Naive thymus-derived CD8-positive, alpha-beta T cell (primary cell): ENCODE results near the gene CCDC137. TPM values are rescaled to one million over a fixed set of nuclear protein-coding genes. Genes with fewer than 3 reads are reported as not detected.
A peak's percentile ranks its signal among the peaks of the same experiment; 100 is the strongest.
"Not testable (repeated sequence)": the region's sequence is repeated elsewhere in the genome, so short reads cannot be mapped to it uniquely, and the experiment has no call there.

Experiments used
- ATAC-seq, 2 donors: fragments of 150-1000 bp; cut with Tn5 transposase in 1 of 2; sonication (Bioruptor Pico), chemical (Tn5 transposase) in 1 of 2; 1 replicate in 1 of 2; 2 replicates in 1 of 2; pipeline ENCODE4 v1.10.0; 2021; ENCODE audit warnings: mild to moderate bottlenecking in 2 of 2, moderate library complexity in 2 of 2
- POLR2A ChIA-PET: fragments of 350-600 bp; sonication (Branson Sonifier 250); formaldehyde crosslinking; loops from one replicate; lab custom pipeline; 2021; ENCODE audit warnings: antibody characterized with exemption; lab: Charles Lee
- DNase-seq, 10 donors: peaks; one replicate each; pipeline versions ENCODE4 v3.0.0 to v3.0.0-alpha.2; 2020 to 2022
- H3K27ac Mint-ChIP-seq, 10 donors: one replicate each; pipeline ENCODE4 v1.8.0; 2020 to 2022; ENCODE audit warnings: mild to moderate bottlenecking in 10 of 10, mixed read lengths in 10 of 10, moderate library complexity in 4 of 10, inconsistent platforms in 1 of 10
- H3K27me3 Mint-ChIP-seq, 5 donors: one replicate each; pipeline ENCODE4 v1.8.0; 2021 to 2022; ENCODE audit warnings: mixed read lengths in 5 of 5
- H3K36me3 Mint-ChIP-seq, 3 donors: one replicate each; pipeline ENCODE4 v1.8.0; 2020 to 2022; ENCODE audit warnings: mixed read lengths in 3 of 3, mild to moderate bottlenecking in 2 of 3, inconsistent platforms in 1 of 3
- H3K4me1 Mint-ChIP-seq, 4 donors: one replicate each; pipeline ENCODE4 v1.8.0; 2021 to 2022; ENCODE audit warnings: mixed read lengths in 4 of 4
- H3K4me3 Mint-ChIP-seq, 10 donors: one replicate each; pipeline ENCODE4 v1.8.0; 2020 to 2022; ENCODE audit warnings: mild to moderate bottlenecking in 10 of 10, mixed read lengths in 10 of 10, moderate library complexity in 6 of 10, inconsistent platforms in 1 of 10
- H3K9me3 Mint-ChIP-seq, 9 donors: one replicate each; pipeline ENCODE4 v1.8.0; 2020 to 2022; ENCODE audit warnings: mixed read lengths in 9 of 9, mild to moderate bottlenecking in 3 of 9, inconsistent platforms in 1 of 9, moderate library complexity in 1 of 9
- polyA plus RNA-seq, 3 donors: library from polyadenylated mRNA; unstranded; fragments of 300-500 nt; fragmentation: Illumina TruSeq; gene quantifications; one replicate each; pipeline ENCODE4 v1.2.3, GENCODE V29; 2021
- total RNA-seq, 8 experiments: library from RNA in 2 of 8; stranded (reverse) in 2 of 8; gene quantifications; one replicate each; pipeline ENCODE4 v1.2.3 and lab custom pipeline; 2021 to 2026

The CCDC137 gene
- total and polyA plus RNA-seq, 5 experiments from 2014 or later = 11.0 to 30.2 (median 23.5) TPM

DNA sequence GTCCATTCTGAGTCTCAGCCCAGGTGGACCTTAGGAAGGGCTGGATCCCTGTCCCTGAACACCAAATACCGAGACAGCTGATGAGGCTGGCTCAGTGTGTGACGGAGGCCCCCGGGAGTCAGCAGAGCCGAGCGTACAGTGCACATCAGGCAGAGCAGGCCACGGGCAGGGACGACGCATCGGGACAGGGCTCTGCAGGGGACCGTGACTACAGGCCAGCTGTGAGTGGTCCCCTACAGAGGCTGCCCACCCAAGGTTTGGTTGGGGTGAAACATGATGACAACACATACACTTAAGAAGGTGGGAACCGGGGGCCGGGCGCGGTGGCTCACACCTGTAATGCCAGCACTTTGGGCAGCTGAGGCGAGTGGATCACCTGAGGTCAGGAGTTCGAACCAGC lies 6.4 kb downstream of the CCDC137 start:
- H3K27me3 Mint-ChIP-seq = no peaks in the 10 kb centered on the region
- ATAC-seq (no peak), DNase-seq (no peak)
- POLR2A ChIA-PET = interaction anchor here (0.7 to 1.7 kb wide), 3 partner anchors 9 to 30 kb away, joined by 3 to 7 read pairs (median 3); partner anchors contain the start of genes ARL16, HGS and MRPL12
- no peak overlapping the region for H3K4me3 Mint-ChIP-seq
- peaks cover 2 to 23% (median 17%) of the 10 kb centered on the region in 4 donors for H3K4me1 Mint-ChIP-seq
- H3K27ac Mint-ChIP-seq = no peak overlapping the region
- H3K36me3 Mint-ChIP-seq = peaks cover 0 to 51% (median 3%) of the 10 kb centered on the region in 3 donors
- no peaks in the 10 kb centered on the region for H3K9me3 Mint-ChIP-seq

DNA sequence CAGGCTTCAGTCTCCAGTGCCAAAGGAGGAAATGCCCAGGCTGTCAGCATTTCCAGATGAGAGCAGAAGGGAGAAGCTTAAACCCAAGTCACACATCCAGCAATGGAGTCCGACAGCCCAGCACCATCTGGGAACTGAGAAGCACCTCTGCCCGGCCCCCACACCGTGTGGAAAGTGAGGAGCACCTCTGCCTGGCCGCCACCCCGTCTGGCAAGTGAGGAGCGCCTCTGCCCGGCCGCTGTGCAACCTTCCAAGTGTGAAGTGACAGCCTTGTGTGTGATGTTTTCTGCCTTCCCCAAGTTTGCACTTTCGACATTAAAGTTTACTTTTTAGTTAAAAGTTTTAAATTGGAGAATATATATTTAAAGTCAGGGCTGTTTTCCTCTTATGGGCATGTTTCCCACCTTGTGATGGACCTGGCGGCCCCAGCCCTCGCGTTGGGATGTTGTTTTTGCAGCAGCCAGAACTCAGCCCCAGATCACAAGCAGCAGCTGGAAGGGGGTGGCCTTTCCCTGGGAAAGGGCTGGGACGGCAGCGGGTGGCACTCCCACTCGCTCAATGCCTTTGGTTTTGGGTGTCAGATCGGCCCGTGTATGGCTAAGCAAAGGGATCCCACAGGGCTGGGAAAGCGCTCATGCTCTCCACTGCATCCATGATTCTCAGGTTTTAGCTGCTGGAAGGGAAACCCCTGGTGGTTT lies 7.2 kb downstream of the CCDC137 start:
- peaks cover 0 to 16% (median 9%) of the 10 kb centered on the region in 4 donors for H3K4me1 Mint-ChIP-seq

DNA sequence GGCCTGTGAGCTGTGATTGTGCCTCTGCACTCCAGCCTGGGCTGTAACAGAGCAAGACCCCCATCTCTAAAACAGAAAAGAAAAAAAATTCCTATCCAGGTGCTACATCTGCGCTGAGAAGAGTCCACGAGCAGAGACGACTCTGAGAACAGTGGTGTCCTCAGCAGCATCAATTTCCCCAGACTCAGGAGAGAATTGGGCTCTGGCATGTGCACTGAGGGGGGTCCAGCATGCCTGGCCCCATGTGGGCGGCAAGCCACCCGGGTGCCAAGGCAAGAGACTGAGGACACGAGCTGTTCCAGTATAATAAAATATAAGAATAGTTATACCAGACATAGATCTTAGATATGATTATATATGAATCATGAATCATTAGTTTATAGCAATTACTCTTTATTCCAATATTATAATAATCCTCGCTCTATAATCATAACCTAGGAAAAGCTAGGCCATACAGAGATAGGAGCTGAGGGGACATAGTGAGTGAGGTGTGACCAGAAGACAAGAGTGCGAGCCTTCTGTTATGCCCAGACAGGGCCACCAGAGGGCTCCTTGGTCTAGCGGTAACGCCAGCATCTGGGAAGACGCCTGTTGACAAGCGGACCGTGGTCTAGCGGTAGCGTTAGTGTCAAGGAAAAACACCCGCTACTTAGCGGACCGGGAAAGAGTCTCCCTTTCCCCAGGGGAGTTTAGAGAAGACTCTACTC lies 9.1 kb downstream of the CCDC137 start:
- not testable (repeated sequence) for ATAC-seq, H3K27me3 Mint-ChIP-seq, H3K4me1 Mint-ChIP-seq, H3K9me3 Mint-ChIP-seq, H3K4me3 Mint-ChIP-seq
- Mint-ChIP-seq H3K36me3 (peaks cover 0 to 35% (median 0%) of the 10 kb centered on the region in 3 donors), H3K27ac (peak overlapping the region in 1 of 10 donors; percentile 33)
- peak in 1 of 10 donors; percentile 25 for DNase-seq
- POLR2A ChIA-PET = interaction anchor here (1.1 to 1.3 kb wide), 2 partner anchors 8 to 9 kb away, joined by 3 to 4 read pairs; partner anchors contain the start of genes ARL16, CCDC137 and OXLD1

More for the DNA sequence above, 7.2 kb downstream of the CCDC137 start:
- Mint-ChIP-seq H3K36me3 (peaks cover 0 to 45% (median 0%) of the 10 kb centered on the region in 3 donors), H3K27ac (no peak overlapping the region), H3K4me3 (no peak overlapping the region), H3K9me3 (no peaks in the 10 kb centered on the region), H3K27me3 (no peaks in the 10 kb centered on the region)
- no peak for DNase-seq
- POLR2A ChIA-PET = interaction anchor here (1.0 kb wide), 2 partner anchors 9 to 38 kb away, joined by 3 read pairs; no protein-coding TSS in a partner anchor
- no peak for ATAC-seq

- no peaks in the 10 kb centered on the region for H3K27me3 Mint-ChIP-seq
- H3K4me1 Mint-ChIP-seq = peaks cover 1 to 15% (median 9%) of the 10 kb centered on the region in 4 donors
- H3K9me3 Mint-ChIP-seq = no peaks in the 10 kb centered on the region
- no peak overlapping the region for H3K4me3 Mint-ChIP-seq
- DNase-seq = no peak
- ATAC-seq = no peak
- peak overlapping the region in 1 of 10 donors; percentile 7 for H3K27ac Mint-ChIP-seq
- H3K36me3 Mint-ChIP-seq = peaks cover 0 to 28% (median 0%) of the 10 kb centered on the region in 3 donors
- POLR2A ChIA-PET = interaction anchor here (0.8 to 1.3 kb wide), 2 partner anchors 11 to 1100 kb away, joined by 3 to 4 read pairs; partner anchors contain the start of genes CCDC137 and OXLD1
Observed at GRCh38 chr17:81676906-81677305, 10.4 kb downstream of the CCDC137 start.

- H3K36me3 Mint-ChIP-seq = peaks cover 0 to 6% (median 0%) of the 10 kb centered on the region in 3 donors
- H3K27me3 Mint-ChIP-seq = no peaks in the 10 kb centered on the region
- peak overlapping the region in 3 of 10 donors; percentile 18 to 41 (median 36) for H3K4me3 Mint-ChIP-seq
- POLR2A ChIA-PET = no interaction called here
- H3K9me3 Mint-ChIP-seq = peaks cover 0 to 2% (median 0%) of the 10 kb centered on the region in 9 donors
- no peak overlapping the region for H3K27ac Mint-ChIP-seq
- H3K4me1 Mint-ChIP-seq = peaks cover 9 to 37% (median 29%) of the 10 kb centered on the region in 4 donors
- ATAC-seq (no peak), DNase-seq (no peak)
Observed at GRCh38 chr17:81680150-81680549, 13.6 kb downstream of the CCDC137 start.

DNA sequence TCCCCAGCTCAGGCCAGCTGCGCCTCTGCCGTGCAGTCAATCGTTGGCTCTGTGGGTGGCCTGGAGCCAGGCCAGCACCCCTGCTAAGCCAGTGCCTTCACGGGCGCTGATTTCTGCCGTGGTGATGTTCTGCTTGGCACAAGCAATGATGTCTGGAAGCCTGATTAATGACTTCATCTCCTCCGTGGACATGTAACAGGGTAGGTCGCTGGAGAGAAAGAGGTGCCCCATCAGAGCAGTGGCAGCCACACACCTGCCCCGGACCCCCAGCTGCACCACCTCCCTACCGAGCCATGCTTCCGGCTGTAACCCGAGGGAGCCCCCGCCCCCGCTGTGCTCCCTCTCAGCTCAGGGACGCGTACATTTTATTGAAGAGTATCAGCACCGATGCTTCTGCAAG lies 15.1 kb downstream of the CCDC137 start:
- peaks cover 9 to 43% (median 27%) of the 10 kb centered on the region in 4 donors for H3K4me1 Mint-ChIP-seq
- DNase-seq (no peak), ATAC-seq (no peak)
- peak overlapping the region in 7 of 10 donors; percentile 4 to 48 (median 11) for H3K4me3 Mint-ChIP-seq
- no peaks in the 10 kb centered on the region for H3K27me3 Mint-ChIP-seq
- peak overlapping the region in 2 of 10 donors; percentile 34 to 40 for H3K27ac Mint-ChIP-seq
- POLR2A ChIA-PET = interaction anchor here (1.0 to 5.6 kb wide), 8 partner anchors 8 to 390 kb away, joined by 3 to 80 read pairs (median 7); partner anchors contain the start of genes CCDC137, FAAP100, OXLD1 and SLC25A10
- peaks cover 0 to 11% (median 0%) of the 10 kb centered on the region in 3 donors for H3K36me3 Mint-ChIP-seq
- H3K9me3 Mint-ChIP-seq = peaks cover 0 to 2% (median 0%) of the 10 kb centered on the region in 9 donors

DNA sequence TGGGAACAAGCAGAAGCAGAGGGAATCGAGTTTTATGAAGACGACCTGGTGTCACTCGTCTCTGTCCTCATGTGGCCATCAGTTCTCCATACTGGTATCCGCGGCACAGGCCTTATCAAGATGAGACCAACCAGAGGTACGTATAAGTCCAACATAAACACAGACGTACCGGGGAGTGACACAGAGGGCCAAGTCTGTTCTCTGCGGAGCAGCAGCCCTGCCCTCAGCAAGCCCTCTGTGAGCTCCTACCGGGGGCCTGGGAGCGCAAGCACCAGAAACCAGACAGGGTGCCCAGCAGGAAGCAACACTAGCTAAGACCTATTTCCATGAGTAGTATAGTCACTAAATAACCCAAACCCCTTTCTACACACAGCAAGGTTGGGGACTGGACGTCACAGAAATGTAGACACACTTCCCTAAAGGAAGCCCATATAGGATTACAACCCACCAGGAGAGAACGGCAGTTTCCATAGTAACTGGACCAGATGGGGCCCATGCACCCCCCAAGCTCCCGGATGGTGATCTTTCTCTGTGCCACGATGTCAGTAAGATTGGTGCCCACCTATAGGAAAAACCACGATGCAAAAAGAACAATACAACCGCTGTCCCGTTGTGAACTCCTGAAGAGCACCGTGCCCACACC lies 16.1 kb downstream of the CCDC137 start:
- H3K9me3 Mint-ChIP-seq = peaks cover 0 to 2% (median 0%) of the 10 kb centered on the region in 9 donors
- POLR2A ChIA-PET = interaction anchor here (0.6 to 5.8 kb wide), 15 partner anchors 8 to 1228 kb away, joined by 3 to 80 read pairs (median 4); partner anchors contain the start of genes CCDC137, FAAP100, MCRIP1 and MRPL12

DNA sequence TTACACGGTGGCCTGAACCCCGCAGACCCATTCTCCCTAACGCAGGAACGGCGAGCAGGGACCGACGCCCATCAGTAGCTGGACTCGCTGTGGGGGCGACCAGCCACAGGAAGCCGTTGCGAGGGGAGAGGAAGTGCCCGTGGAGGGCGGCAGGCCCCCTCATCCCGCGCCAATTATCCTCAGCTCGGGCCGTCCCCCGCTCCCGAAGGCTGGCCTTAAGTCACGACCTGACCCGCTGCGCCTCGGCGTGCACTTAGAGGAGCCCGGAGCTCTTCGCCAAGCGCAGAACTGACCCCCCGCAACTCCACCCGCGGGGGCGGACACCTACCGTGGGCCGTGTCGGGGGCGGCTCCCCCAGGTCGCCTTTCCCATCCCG lies 16.7 kb downstream of the CCDC137 start:
- POLR2A ChIA-PET = interaction anchor here (0.6 to 5.8 kb wide), 26 partner anchors 8 to 1229 kb away, joined by 3 to 80 read pairs (median 4); partner anchors contain the start of genes CCDC137, CEP131, FAAP100 and MCRIP1
- H3K9me3 Mint-ChIP-seq = peaks cover 0 to 2% (median 0%) of the 10 kb centered on the region in 9 donors
- peak overlapping the region; percentile 87 to 100 (median 98) for H3K4me3 Mint-ChIP-seq
- peaks cover 15 to 50% (median 30%) of the 10 kb centered on the region in 4 donors for H3K4me1 Mint-ChIP-seq
- H3K27me3 Mint-ChIP-seq = no peaks in the 10 kb centered on the region
- ATAC-seq (peak; percentile 20 to 41), DNase-seq (no peak)
- H3K27ac Mint-ChIP-seq = peak overlapping the region; percentile 66 to 98 (median 92)
- H3K36me3 Mint-ChIP-seq = peaks cover 0 to 20% (median 0%) of the 10 kb centered on the region in 3 donors

More for the DNA sequence above, 16.1 kb downstream of the CCDC137 start:
- Mint-ChIP-seq H3K36me3 (peaks cover 0 to 20% (median 0%) of the 10 kb centered on the region in 3 donors), H3K27me3 (no peaks in the 10 kb centered on the region), H3K4me3 (peak overlapping the region; percentile 87 to 100 (median 98)), H3K27ac (peak overlapping the region; percentile 66 to 98 (median 92)), H3K4me1 (peaks cover 15 to 50% (median 30%) of the 10 kb centered on the region in 4 donors)
- DNase-seq (no peak), ATAC-seq (no peak)

DNA sequence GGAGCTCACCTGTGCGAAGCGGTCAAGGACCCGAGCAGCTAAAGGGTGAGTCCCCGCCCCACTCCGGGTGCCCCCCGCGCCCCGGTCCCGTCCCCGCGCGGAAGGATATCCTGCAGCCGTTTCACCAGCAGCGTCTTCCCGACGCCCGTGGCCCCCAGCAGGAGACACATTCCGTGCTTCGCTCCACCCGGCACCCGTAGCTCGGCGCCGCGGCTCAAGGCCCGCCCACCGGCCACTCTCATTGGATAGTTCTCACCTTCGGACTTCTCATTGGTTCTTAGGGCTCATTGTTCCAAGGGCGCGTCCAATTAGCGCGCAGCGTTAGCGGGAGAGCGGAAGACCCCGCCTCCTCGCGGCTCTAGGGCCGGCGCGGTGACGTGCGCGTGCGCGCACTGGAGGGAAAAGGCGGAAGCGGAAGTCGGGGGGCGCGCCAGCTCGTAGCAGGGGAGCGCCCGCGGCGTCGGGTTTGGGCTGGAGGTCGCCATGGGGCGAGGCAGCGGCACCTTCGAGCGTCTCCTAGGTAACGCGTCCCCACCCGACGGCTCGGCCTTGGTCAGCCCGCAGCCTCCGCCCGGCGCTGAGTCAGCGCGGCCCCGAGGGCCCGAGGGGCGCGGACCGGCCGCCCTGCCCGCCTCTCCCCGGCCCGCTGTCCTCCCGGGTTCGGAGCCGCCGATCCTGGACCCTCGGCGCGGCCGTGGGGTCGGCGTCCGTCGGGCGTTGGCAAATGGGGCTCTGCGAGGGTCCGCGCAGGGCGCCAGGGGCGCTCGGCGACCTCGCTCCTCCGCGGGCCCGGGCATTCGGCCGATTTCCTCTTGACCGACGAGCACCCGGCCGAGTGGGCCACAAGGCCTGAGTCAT lies 17.3 kb downstream of the CCDC137 start, which contains the start of the genes ARL16 and HGS:
ARL16 (minus strand) TSS at position 214 of the 858 bp plus-strand sequence; CDS start at position 170, 44 bp downstream.
HGS (plus strand) TSS at position 428 of the 858 bp plus-strand sequence; CDS start at position 484, 56 bp downstream.
- Mint-ChIP-seq H3K9me3 (peaks cover 0 to 2% (median 0%) of the 10 kb centered on the region in 9 donors), H3K4me3 (peak within 1 kb of the TSS; percentile 87 to 100 (median 98)), H3K4me1 (peaks cover 17 to 54% (median 31%) of the 10 kb centered on the region in 4 donors), H3K36me3 (peaks cover 0 to 22% (median 0%) of the 10 kb centered on the region in 3 donors), H3K27ac (peak within 1 kb of the TSS; percentile 84 to 98 (median 94)), H3K27me3 (no peaks in the 10 kb centered on the region)
- POLR2A ChIA-PET = interaction anchor here (0.6 to 5.8 kb wide), 25 partner anchors 8 to 1229 kb away, joined by 3 to 80 read pairs (median 4); partner anchors contain the start of genes CCDC137, CEP131, FAAP100 and MCRIP1
- DNase-seq = peak; percentile 96 to 99 (median 97)
- peak; percentile 98 to 99 for ATAC-seq

DNA sequence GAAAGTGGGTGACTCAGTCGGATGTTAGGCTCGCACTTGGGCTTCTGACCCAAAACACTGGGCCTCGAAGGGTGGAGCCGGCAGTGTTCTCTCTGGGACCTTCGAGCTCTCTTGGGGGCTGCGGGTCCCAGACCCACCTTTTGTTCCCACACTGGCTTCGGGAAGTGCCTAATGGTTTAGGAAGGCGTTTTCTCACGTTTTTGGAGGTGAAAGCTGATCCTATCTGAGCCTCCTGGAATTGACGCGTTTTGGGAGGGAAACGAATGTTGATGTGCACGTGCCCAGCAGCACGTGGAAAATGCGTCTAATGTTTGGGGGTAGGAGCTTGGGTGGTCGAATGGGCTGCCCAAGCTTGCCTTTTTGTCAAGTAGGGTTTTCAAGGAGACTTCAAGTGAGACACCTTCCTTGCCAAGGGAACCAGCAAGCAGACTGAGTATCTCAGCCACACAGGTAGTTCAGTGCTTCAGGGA lies 17.9 kb downstream of the CCDC137 start:
- H3K4me3 Mint-ChIP-seq = peak overlapping the region; percentile 76 to 91 (median 83)
- no peaks in the 10 kb centered on the region for H3K27me3 Mint-ChIP-seq

More for the DNA sequence above, 17.9 kb downstream of the CCDC137 start:
- Mint-ChIP-seq H3K36me3 (peaks cover 0 to 29% (median 0%) of the 10 kb centered on the region in 3 donors), H3K27ac (peak overlapping the region in 9 of 10 donors; percentile 56 to 88 (median 84)), H3K4me1 (peaks cover 20 to 55% (median 34%) of the 10 kb centered on the region in 4 donors), H3K9me3 (peaks cover 0 to 2% (median 0%) of the 10 kb centered on the region in 9 donors)
- POLR2A ChIA-PET = interaction anchor here (1.0 to 5.8 kb wide), 12 partner anchors 12 to 1230 kb away, joined by 3 to 80 read pairs (median 6); partner anchors contain the start of genes CCDC137, MCRIP1, MRPL12 and OXLD1
- DNase-seq = no peak
- no peak for ATAC-seq
